Keratinocyte (primary cell): ENCODE data around the gene CENPL.

ENCODE experiments used
- EZH2 ChIP-seq: IDR thresholded peaks from one replicate; pipeline ENCODE4 v1.6.1; 2012; ENCODE audit warnings: inconsistent platforms, mild to moderate bottlenecking, low read length, moderate library complexity
- TF ChIP-seq, protein P1 (sequence below), 3 experiments: IDR thresholded peaks in 1 of 3; conservative IDR thresholded peaks in 1 of 3; optimal IDR thresholded peaks in 1 of 3; 2 replicates in 2 of 3; 3 replicates in 1 of 3; pipeline versions ENCODE3 to v1.5.1; 2011; ENCODE audit warnings: low read length in 3 of 3, mild to moderate bottlenecking in 3 of 3, moderate library complexity in 2 of 3, control low read depth in 1 of 3, inconsistent platforms in 1 of 3; ENCODE audit not compliant: insufficient read depth in 2 of 3; ENCODE audit errors: extremely low read depth in 1 of 3

DNA sequence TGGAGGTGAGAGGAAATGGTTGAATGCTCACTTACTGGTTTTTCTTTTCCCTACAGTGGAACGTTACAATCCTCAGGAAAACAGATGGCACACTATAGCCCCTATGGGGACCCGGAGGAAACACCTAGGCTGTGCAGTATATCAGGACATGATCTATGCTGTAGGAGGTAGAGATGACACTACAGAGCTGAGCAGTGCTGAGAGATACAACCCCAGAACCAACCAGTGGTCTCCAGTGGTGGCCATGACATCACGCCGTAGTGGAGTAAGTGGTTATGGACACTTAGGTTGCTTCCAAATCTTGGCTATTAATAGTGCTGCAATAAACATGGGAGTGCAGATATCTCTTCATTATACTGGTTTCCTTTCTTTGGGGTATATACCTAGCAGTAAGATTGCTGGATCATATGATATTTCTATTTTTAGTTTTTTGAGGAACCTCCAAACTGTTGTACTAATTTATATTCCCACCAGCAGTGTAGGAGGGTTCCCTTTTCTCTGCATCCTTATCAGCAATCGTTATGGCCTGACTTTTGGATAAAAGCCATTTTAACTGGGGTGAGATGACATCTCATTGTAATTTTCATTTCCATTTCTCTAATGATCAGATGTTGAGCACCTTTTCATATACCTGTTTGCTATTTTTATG lies 49.0 kb downstream of the CENPL start:
- TF ChIP-seq, protein P1, sequence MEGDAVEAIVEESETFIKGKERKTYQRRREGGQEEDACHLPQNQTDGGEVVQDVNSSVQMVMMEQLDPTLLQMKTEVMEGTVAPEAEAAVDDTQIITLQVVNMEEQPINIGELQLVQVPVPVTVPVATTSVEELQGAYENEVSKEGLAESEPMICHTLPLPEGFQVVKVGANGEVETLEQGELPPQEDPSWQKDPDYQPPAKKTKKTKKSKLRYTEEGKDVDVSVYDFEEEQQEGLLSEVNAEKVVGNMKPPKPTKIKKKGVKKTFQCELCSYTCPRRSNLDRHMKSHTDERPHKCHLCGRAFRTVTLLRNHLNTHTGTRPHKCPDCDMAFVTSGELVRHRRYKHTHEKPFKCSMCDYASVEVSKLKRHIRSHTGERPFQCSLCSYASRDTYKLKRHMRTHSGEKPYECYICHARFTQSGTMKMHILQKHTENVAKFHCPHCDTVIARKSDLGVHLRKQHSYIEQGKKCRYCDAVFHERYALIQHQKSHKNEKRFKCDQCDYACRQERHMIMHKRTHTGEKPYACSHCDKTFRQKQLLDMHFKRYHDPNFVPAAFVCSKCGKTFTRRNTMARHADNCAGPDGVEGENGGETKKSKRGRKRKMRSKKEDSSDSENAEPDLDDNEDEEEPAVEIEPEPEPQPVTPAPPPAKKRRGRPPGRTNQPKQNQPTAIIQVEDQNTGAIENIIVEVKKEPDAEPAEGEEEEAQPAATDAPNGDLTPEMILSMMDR (optimal IDR thresholded peaks at IDR 0.05 in 1 of 3, IDR thresholded peaks at IDR 0.05 in 1 of 3, conservative IDR thresholded peaks at IDR 0.05 in 1 of 3; ENCODE audit: extremely low read depth in 1 of 3, insufficient read depth in 2 of 3, low read length in 3 of 3): no peak
- TF ChIP-seq EZH2: no peak
